ENCODE results near the gene LRRC72.
"Not testable (repeated sequence)": the region's sequence is repeated elsewhere in the genome, so short reads cannot be mapped to it uniquely, and the experiment has no call there.

The LRRC72 gene

DNA sequence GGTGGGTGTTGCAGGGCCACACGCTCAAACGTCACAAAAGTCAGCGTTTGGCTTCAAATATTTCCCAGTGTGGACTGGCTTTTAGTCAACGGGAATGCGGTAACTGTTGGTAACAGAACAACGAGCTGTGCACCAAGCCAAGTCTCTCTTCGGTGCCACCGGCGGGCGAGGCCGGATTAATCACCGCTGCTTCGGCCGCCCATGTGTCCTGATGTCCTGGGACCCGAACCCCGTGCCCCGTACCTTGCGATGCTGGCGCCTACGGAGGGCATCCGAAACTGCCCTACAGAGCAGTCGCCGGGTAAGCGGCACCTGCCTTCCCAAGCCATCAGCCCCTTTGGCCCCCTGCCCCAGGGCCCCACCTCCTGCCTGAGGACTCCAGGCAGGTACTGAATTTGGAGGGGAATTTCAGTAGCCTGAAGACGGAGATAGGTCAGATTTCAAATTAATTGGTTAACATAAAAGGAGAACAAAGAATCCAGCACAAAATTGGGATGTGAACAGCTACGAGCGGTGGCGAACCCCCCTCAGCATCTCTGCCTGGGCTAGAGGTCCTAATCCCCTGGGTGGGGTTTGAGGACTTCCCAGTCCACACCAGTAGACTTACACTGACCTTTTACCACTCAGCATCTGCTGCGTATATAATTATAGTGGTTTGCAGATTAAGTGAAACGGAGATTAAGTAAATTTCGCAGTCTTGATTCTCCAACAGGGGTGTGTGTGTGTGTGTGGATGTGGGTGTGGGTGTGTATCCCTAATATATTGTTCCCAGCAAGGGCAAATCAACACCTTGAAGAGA lies at the start of gene LRRC72:
LRRC72 (plus strand) TSS at position 84 of the 799 bp plus-strand sequence; CDS start at position 212, 128 bp downstream.
- no peak for DNase-seq (ENCODE audit: low spot score)

DNA sequence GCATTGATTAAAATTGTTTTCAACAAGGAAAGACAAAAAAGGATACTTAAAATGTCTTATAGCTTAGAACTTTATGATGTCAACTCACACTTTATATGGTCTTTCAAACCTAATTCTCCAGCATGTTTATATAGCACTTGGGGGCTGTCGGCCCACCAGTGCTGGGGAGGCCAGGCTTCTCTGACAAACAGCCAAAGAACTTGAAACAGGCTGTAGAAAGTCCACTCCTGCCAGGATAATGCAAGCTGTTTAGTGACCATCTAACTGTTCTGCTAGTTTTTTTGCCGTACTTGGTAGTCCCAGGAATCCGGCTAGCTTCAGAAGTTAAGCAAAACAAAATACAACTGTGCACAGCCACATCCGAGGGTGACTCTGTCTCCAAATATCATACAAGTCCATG lies 47.5 kb upstream of the LRRC72 start:
- DNase-seq (ENCODE audit: low spot score) = no peak

GRCh38 chr7:16479591-16479990 lies 47.0 kb upstream of the LRRC72 start:
- DNase-seq (ENCODE audit: low spot score) = no peak

- DNase-seq (ENCODE audit: low spot score) = no peak
Observed at GRCh38 chr7:16484453-16485158, 42.0 kb upstream of the LRRC72 start.

GRCh38 chr7:16491148-16491547 lies 35.5 kb upstream of the LRRC72 start:
- no peak for DNase-seq (ENCODE audit: low spot score)

GRCh38 chr7:16492513-16493062 lies 34.0 kb upstream of the LRRC72 start:
- no peak for DNase-seq (ENCODE audit: low spot score)

DNA sequence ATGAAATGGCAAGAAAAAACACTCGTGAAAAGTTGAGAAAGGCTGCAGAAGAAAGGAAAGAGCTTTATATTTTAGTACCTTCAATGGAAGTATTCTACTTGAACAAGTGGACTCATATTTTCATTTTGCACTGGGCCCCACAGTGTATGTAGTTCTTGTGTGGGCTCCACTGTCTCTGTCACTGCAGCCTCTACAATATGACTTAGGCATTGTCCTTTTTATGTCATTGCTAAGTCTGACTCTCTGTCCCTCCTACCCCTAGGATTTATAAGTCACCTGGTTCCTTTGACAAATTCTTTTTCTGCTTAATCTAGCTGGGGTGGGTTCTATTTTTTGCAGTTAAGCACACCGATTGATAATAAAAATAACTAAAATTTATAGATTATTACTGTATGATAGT lies 33.4 kb upstream of the LRRC72 start:
- DNase-seq (ENCODE audit: low spot score) = no peak

DNA sequence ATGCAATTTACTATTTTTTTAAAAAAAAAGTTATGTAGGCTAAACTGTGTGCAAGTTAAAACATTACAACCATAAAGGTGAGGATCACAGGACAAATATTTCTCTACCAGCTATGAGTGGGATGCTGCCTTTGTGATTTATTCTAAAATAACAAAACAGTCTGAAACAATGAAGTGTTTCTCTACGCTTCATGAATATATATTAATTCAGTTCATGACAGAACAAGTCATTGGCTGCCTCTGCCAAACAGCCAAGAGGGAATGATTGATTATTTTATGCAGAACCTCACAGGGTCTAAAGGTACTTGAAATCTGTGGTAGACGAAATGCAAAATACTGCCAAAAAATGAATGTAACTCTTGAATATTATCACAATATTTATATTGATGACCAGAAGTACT lies 32.1 kb upstream of the LRRC72 start:
- DNase-seq (ENCODE audit: low spot score) = no peak

- no peak for DNase-seq (ENCODE audit: low spot score)
Observed at GRCh38 chr7:16494955-16495719, 31.5 kb upstream of the LRRC72 start.

GRCh38 chr7:16498122-16498521 lies 28.5 kb upstream of the LRRC72 start:
- no peak for DNase-seq (ENCODE audit: low spot score)

DNA sequence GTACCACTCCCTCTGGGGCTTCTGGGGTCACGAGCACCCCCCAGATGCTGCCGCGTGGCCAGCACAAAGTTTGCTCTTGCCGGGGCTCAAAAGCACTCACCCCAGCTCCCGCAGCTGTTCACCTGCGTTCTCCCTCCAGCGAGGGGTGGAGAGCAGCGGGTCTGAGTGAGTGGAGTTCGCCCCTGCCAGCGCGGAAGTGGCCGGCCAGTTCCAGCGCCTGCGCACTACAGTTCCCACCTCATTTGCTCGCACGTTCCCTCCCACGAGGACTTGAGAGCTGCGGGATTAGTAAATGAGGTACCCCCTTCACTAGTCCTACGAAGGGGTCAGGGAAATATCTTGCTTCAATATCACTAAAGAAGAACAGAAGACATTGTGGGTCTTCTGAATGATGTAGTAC lies 24.3 kb upstream of the LRRC72 start:
- DNase-seq (ENCODE audit: low spot score) = no peak

DNA sequence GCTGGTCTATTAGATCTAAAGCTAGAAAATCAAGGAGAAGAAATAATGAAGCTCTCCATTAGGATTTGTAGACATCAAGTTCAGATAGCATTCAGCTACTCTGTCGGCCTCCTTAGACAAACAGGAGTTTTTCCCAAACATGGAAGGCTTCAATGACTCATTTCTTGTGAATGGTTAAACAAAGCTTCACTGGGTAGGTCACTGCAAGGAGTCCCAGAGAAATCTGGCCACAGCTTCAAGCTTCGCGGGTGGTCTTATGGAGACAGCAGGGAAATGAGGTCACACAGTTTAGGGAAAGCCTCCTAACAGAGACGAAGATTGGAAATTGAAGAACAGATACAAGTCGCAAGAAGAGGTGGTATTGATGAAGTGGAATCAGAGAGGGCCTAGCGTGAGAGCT lies 22.6 kb upstream of the LRRC72 start:
- no peak for DNase-seq (ENCODE audit: low spot score)

DNA sequence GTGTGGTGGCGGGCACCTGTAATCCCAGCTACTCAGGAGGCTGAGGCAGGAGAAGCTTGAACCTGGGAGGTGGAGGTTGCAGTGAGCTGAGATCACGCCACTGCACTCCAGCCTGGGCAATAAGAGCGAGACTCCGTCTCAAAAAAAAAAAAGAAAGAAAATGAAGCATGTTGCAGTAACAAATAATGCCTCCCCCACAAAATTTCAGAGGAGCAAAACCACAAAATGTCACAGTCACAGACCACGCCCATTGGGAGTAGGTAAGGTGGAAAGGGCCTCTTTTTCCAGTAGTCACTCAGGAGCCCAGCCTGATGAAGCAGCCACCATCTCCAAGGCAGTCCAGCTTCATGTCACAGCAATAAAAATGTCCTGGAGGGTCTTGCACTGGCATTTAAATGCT lies 20.2 kb upstream of the LRRC72 start:
- not testable (repeated sequence) for DNase-seq (ENCODE audit: low spot score)

- DNase-seq (ENCODE audit: low spot score) = peak; percentile 3
Observed at GRCh38 chr7:16509829-16510228, 16.8 kb upstream of the LRRC72 start.

DNA sequence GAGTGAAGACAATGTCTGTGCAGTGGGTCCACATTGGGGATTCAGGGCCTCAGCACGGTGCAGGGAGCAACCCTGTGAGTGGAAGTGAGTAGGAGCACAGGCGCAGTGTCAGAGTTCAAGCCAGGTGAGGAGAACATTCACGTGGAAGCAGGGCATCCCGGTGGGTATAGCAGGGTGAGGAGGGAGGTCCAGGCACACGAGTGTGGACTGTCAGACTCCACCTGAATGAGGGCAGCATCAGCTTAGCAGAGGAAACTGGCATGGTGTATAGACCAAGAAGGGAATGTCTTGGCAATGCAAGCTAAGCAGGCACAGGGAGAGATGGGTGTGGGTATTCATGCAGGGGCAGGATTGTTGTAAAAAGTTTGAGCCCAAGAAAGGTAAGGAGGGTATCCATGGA lies 15.3 kb upstream of the LRRC72 start:
- DNase-seq (ENCODE audit: low spot score) = no peak

GRCh38 chr7:16512097-16512496 lies 14.5 kb upstream of the LRRC72 start:
- no peak for DNase-seq (ENCODE audit: low spot score)

- DNase-seq (ENCODE audit: low spot score) = no peak
Observed at GRCh38 chr7:16514271-16514670, 12.4 kb upstream of the LRRC72 start.

GRCh38 chr7:16514729-16515128 lies 11.9 kb upstream of the LRRC72 start:
- DNase-seq (ENCODE audit: low spot score) = no peak

GRCh38 chr7:16515785-16516685 lies 10.6 kb upstream of the LRRC72 start:
- DNase-seq (ENCODE audit: low spot score) = no peak

- DNase-seq (ENCODE audit: low spot score) = not testable (repeated sequence)
Observed at GRCh38 chr7:16519985-16520384, 6.6 kb upstream of the LRRC72 start.

DNA sequence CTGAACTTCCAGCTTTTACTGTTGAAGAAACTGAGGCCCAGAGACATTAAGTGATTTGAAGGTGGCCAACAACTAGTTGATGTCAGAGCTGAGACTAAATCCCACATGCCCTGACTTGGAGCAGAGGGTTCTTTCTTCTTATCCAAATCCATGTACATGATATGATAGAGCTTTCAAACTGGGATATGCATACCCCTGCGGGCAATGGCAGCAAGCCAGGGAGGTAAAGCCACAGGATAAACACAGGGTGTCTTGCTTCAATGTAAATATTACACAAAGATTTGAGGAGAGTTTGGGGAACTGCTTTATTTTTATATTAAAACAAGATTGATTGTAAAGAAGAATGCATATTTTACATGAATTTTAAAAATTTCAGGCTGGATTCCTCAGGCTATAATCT lies 2.3 kb upstream of the LRRC72 start:
- DNase-seq (ENCODE audit: low spot score) = no peak
